ENCODE results near the gene MFNG. TPM values are rescaled to one million over a fixed set of nuclear protein-coding genes. Genes with fewer than 3 reads are reported as not detected.

MFNG gene
- total and polyA plus RNA-seq, 4 donors, result 14.3 to 46.7 (median 31.0) TPM

- 67 to 68% methylated on average over 13 of the region's 13 CpGs for WGBS, 2 donors
- TF ChIP-seq CTCF (IDR thresholded peaks at IDR 0.05; ENCODE audit: control extremely low read depth, extremely low read depth), result no peak
- peaks cover 0 to 26% (median 5%) of the 10 kb centered on the region in 5 donors for H3K4me1 ChIP-seq (ENCODE audit: control insufficient read depth in 5 of 5, insufficient read depth in 5 of 5, low read length in 5 of 5)
- H3K9me3 ChIP-seq (ENCODE audit: control insufficient read depth in 4 of 4, insufficient read depth in 3 of 4, low read length in 3 of 4), result no peaks in the 10 kb centered on the region
- H3K27me3 ChIP-seq (ENCODE audit: control insufficient read depth in 3 of 3, insufficient read depth in 3 of 3, low read length in 2 of 3), result peaks cover 0 to 4% (median 0%) of the 10 kb centered on the region in 3 donors
- no peak overlapping the region for H3K4me3 ChIP-seq
- peaks cover 0 to 7% (median 0%) of the 10 kb centered on the region in 4 donors for H3K36me3 ChIP-seq (ENCODE audit: control insufficient read depth in 4 of 4, insufficient read depth in 4 of 4, low read length in 4 of 4)
- no peak overlapping the region for H3K9ac ChIP-seq (ENCODE audit: insufficient read depth in 1 of 2, low read length in 2 of 2)
- DNase-seq, result no peak
- peak overlapping the region in 1 of 2 donors; percentile 52 for H3K27ac ChIP-seq (ENCODE audit: low read depth in 1 of 2, low read length in 1 of 2)
- ATAC-seq (ENCODE audit: insufficient read depth, low FRiP score), result no peak
These were observed 3.1 kb downstream of the MFNG start for GRCh38 chr22:37483050-37483449.

DNA sequence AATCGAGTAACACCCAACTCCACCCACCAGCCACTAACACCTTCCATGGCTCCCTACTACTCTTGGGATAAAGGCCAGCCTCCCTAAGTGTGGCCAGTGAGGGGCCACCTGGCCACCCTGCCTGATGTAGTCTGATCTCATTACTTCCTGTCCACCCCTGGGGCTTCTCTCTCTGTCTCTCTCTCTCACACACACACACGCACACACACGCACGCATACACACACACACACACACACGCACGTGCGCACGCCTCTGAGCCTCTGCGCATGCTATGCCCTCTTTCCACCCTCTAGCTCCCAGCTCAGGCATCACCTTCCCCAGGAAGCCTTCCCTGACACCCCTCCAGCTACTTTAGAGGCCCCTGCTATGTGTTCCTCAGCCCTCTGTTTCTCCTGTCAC lies 3.9 kb downstream of the MFNG start:
- TF ChIP-seq CTCF (IDR thresholded peaks at IDR 0.05; ENCODE audit: control extremely low read depth, extremely low read depth), result no peak
- H3K4me1 ChIP-seq (ENCODE audit: control insufficient read depth in 5 of 5, insufficient read depth in 5 of 5, low read length in 5 of 5), result peaks cover 0 to 26% (median 5%) of the 10 kb centered on the region in 5 donors
- DNase-seq, result no peak
- no peak overlapping the region for H3K9ac ChIP-seq (ENCODE audit: insufficient read depth in 1 of 2, low read length in 2 of 2)
- H3K36me3 ChIP-seq (ENCODE audit: control insufficient read depth in 4 of 4, insufficient read depth in 4 of 4, low read length in 4 of 4), result peaks cover 0 to 7% (median 0%) of the 10 kb centered on the region in 4 donors
- 79 to 81% methylated on average over 9 of the region's 9 CpGs for WGBS, 2 donors
- no peak for ATAC-seq (ENCODE audit: insufficient read depth, low FRiP score)
- H3K27me3 ChIP-seq (ENCODE audit: control insufficient read depth in 3 of 3, insufficient read depth in 3 of 3, low read length in 2 of 3), result peaks cover 0 to 4% (median 0%) of the 10 kb centered on the region in 3 donors
- no peaks in the 10 kb centered on the region for H3K9me3 ChIP-seq (ENCODE audit: control insufficient read depth in 4 of 4, insufficient read depth in 3 of 4, low read length in 3 of 4)
- no peak overlapping the region for H3K27ac ChIP-seq (ENCODE audit: low read depth in 1 of 2, low read length in 1 of 2)
- no peak overlapping the region for H3K4me3 ChIP-seq

DNA sequence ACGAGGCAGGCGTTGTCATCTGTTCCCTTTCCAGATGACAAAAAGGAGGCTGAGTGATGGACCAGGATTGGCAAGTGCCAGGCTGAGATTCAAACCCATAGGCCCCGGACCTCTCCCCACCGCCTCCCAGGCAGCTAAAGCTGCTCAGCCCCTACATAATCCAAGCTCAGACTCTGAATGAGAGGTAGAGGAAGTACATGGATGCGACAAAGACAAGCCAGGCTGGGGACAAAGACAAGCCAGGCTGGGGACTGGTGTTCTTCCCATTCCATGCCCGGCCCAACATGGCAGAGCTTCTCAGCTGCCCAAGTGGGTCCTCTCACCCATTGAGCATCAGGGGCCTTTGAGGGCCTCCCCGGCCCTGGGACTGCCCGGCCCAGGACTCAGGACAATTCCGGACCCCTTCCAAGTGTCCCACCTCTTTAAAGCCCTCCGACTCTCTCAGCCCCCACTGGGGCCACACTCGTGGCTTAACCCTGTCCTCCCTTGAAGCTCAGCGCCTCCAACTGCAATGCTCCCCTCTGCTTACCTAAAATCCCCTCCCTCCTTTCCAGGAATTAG lies 4.8 kb downstream of the MFNG start:
- no peak for DNase-seq
- Histone ChIP-seq H3K36me3 (ENCODE audit: control insufficient read depth in 4 of 4, insufficient read depth in 4 of 4, low read length in 4 of 4) (peaks cover 0 to 9% (median 0%) of the 10 kb centered on the region in 4 donors), H3K27ac (ENCODE audit: low read depth in 1 of 2, low read length in 1 of 2) (no peak overlapping the region), H3K9ac (ENCODE audit: insufficient read depth in 1 of 2, low read length in 2 of 2) (no peak overlapping the region), H3K4me1 (ENCODE audit: control insufficient read depth in 5 of 5, insufficient read depth in 5 of 5, low read length in 5 of 5) (peaks cover 0 to 18% (median 5%) of the 10 kb centered on the region in 5 donors), H3K4me3 (no peak overlapping the region), H3K27me3 (ENCODE audit: control insufficient read depth in 3 of 3, insufficient read depth in 3 of 3, low read length in 2 of 3) (peaks cover 0 to 4% (median 0%) of the 10 kb centered on the region in 3 donors), H3K9me3 (ENCODE audit: control insufficient read depth in 4 of 4, insufficient read depth in 3 of 4, low read length in 3 of 4) (no peaks in the 10 kb centered on the region)
- no peak for TF ChIP-seq CTCF (IDR thresholded peaks at IDR 0.05; ENCODE audit: control extremely low read depth, extremely low read depth)
- 85 to 88% methylated on average over 12 of the region's 12 CpGs for WGBS, 2 donors
- ATAC-seq (ENCODE audit: insufficient read depth, low FRiP score), result no peak

Measured in lung (tissue), 12 donors.